GM12865 (cell line): ENCODE measurements around the gene DLK2.

ENCODE experiments used
- DNase-seq: peaks from one replicate; pipeline ENCODE4 v3.0.0; 2010; ENCODE audit warnings: low read depth
- H3K4me3 ChIP-seq: 2 replicates; pipeline ENCODE4 v1.5.1; 2011; ENCODE audit warnings: mild to moderate bottlenecking, low read depth, low read length, control low read depth
- CTCF ChIP-seq: IDR thresholded peaks from 2 replicates; pipeline ENCODE4 v1.5.1; 2011; ENCODE audit warnings: low read length, control low read depth, low read depth, inconsistent platforms; ENCODE audit not compliant: insufficient read depth; ENCODE audit errors: missing control alignments

DLK2 gene

GRCh38 chr6:43435682-43436437 is 19.5 kb downstream of the DLK2 start:
- no peak for DNase-seq
- no peak overlapping the region for H3K4me3 ChIP-seq
- no peak for TF ChIP-seq CTCF

- DNase-seq: no peak
- H3K4me3 ChIP-seq: no peak overlapping the region
- no peak for TF ChIP-seq CTCF
Measured at GRCh38 chr6:43434943-43435342, 20.4 kb downstream of the DLK2 start.

- no peak overlapping the region for H3K4me3 ChIP-seq
- TF ChIP-seq CTCF: no peak
- no peak for DNase-seq
Measured at GRCh38 chr6:43434001-43434840, 21.1 kb downstream of the DLK2 start.

- no peak for TF ChIP-seq CTCF
- no peak for DNase-seq
- no peak overlapping the region for H3K4me3 ChIP-seq
Measured at GRCh38 chr6:43433148-43433547, 22.2 kb downstream of the DLK2 start.

GRCh38 chr6:43432009-43432945 is 23.1 kb downstream of the DLK2 start:
- no peak overlapping the region for H3K4me3 ChIP-seq
- TF ChIP-seq CTCF: no peak
- DNase-seq: no peak

- peak; percentile 33 for DNase-seq
- peak overlapping the region; percentile 73 for H3K4me3 ChIP-seq
- TF ChIP-seq CTCF: no peak
Measured at GRCh38 chr6:43428874-43429273, 26.5 kb downstream of the DLK2 start.
